ENCODE data around the gene BTBD9.

- TF ChIP-seq CTCF (conservative IDR thresholded peaks at IDR 0.05) (no peak), EZH2 (IDR thresholded peaks at IDR 0.05; ENCODE audit: low read depth) (no peak)
Observed at GRCh38 chr6:38225766-38226165, 414.0 kb downstream of the BTBD9 start.

Data from PC-9 (cell line).